H1 (cell line): ENCODE results near the gene CTPS2. TPM values are rescaled to one million over a fixed set of nuclear protein-coding genes. Genes with fewer than 3 reads are reported as not detected.

Experiments used
- ATF2 ChIP-seq: IDR thresholded peaks from 2 replicates; pipeline ENCODE4 v1.6.1; 2012; ENCODE audit warnings: low read length, inconsistent platforms
- BACH1 ChIP-seq: IDR thresholded peaks from 2 replicates; pipeline ENCODE4 v1.6.1; 2012; ENCODE audit warnings: low read length, improper control_type of control experiment
- CBX5 ChIP-seq: fragments of 300-800, 300-1000 bp; sonication (generic); IDR thresholded peaks from 2 replicates; pipeline ENCODE4 v1.7.1; 2016; ENCODE audit warnings: antibody characterized with exemption, low read length, low read depth
- CEBPB ChIP-seq: IDR thresholded peaks from 2 replicates; pipeline ENCODE4 v1.6.1; 2012; ENCODE audit warnings: low read depth, low read length
- CHD7 ChIP-seq: fragments of 300-600 bp; sonication (generic); IDR thresholded peaks from 2 replicates; pipeline ENCODE4 v1.7.1; 2012; ENCODE audit warnings: low read length, moderate library complexity, mild to moderate bottlenecking, inconsistent platforms; ENCODE audit not compliant: insufficient replicate concordance
- EGR1 ChIP-seq: IDR thresholded peaks from 2 replicates; pipeline ENCODE4 v1.6.1; 2011; ENCODE audit warnings: low read depth, low read length, borderline replicate concordance
- RAD21 ChIP-seq, 2 experiments: IDR thresholded peaks in 1 of 2; conservative IDR thresholded peaks in 1 of 2; 2 replicates each; pipeline ENCODE4 v1.6.1; 2011; ENCODE audit warnings: low read depth in 2 of 2, low read length in 2 of 2, improper control_type of control experiment in 1 of 2, inconsistent platforms in 1 of 2, mild to moderate bottlenecking in 1 of 2, moderate library complexity in 1 of 2
- SIN3A ChIP-seq, 2 experiments: IDR thresholded peaks in 1 of 2; conservative IDR thresholded peaks in 1 of 2; 2 replicates each; pipeline ENCODE4 v1.6.1; 2011 to 2012; ENCODE audit warnings: low read length in 2 of 2, improper control_type of control experiment in 1 of 2, low read depth in 1 of 2, mild to moderate bottlenecking in 1 of 2
- YY1 ChIP-seq: IDR thresholded peaks from 2 replicates; pipeline ENCODE4 v1.6.1; 2011; ENCODE audit warnings: low read depth, mild to moderate bottlenecking, low read length
- ZNF274 ChIP-seq: IDR thresholded peaks from 2 replicates; pipeline ENCODE4 v1.7.0; 2012; ENCODE audit warnings: low read length, borderline replicate concordance; ENCODE audit errors: extremely low read depth
- polyA plus RNA-seq, 7 experiments: library from polyadenylated mRNA; depleted of rRNA in 3 of 7; stranded (reverse) in 5 of 7; unstranded in 2 of 7; fragments of >200 nt in 5 of 7; fragments of 200-250 nt in 2 of 7; gene quantifications; 1 replicate in 5 of 7; 2 replicates in 1 of 7; 4 replicates in 1 of 7; pipeline versions ENCODE4 v1.2.1 to v1.2.3, GENCODE V29; 2011 to 2013; ENCODE audit warnings: missing spikeins in 2 of 7, mixed read lengths in 2 of 7
- total RNA-seq: library from RNA; stranded (reverse); fragmentation: NEBNext Ultra II Directional; extraction: Animal tissue kit (Norgen Biotek cat#: 25700); gene quantifications from 2 replicates; pipeline ENCODE4 v1.2.1, GENCODE V29; 2021

CTPS2 gene
- total and polyA plus RNA-seq, 2 of the 8 experiments (the other 6 are each of a cell fraction or from before 2014, with no cell fraction given), result 17.1 to 34.0 TPM

GRCh38 chrX:16618422-16618821 is 94.0 kb downstream of the CTPS2 start (continued):
- TF ChIP-seq CHD7 (no peak), CEBPB (no peak), CBX5 (no peak), ATF2 (no peak), YY1 (no peak), BACH1 (no peak), SIN3A (conservative IDR thresholded peaks at IDR 0.05 in 1 of 2, IDR thresholded peaks at IDR 0.05 in 1 of 2; ENCODE audit: low read depth in 1 of 2, low read length in 2 of 2) (no peak), EGR1 (no peak), RAD21 (IDR thresholded peaks at IDR 0.05 in 1 of 2, conservative IDR thresholded peaks at IDR 0.05 in 1 of 2; ENCODE audit: low read depth in 2 of 2, low read length in 2 of 2) (no peak), ZNF274 (no peak)
